SHP77 (cell line): ENCODE results near the gene SOCS1.
"Not testable (repeated sequence)": the region's sequence is repeated elsewhere in the genome, so short reads cannot be mapped to it uniquely, and the experiment has no call there.

Experiments
- DNase-seq, 2 experiments: peaks; one replicate each; lab custom pipeline; 2025; lab: John Stamatoyannopoulos, UW

SOCS1 gene

DNA sequence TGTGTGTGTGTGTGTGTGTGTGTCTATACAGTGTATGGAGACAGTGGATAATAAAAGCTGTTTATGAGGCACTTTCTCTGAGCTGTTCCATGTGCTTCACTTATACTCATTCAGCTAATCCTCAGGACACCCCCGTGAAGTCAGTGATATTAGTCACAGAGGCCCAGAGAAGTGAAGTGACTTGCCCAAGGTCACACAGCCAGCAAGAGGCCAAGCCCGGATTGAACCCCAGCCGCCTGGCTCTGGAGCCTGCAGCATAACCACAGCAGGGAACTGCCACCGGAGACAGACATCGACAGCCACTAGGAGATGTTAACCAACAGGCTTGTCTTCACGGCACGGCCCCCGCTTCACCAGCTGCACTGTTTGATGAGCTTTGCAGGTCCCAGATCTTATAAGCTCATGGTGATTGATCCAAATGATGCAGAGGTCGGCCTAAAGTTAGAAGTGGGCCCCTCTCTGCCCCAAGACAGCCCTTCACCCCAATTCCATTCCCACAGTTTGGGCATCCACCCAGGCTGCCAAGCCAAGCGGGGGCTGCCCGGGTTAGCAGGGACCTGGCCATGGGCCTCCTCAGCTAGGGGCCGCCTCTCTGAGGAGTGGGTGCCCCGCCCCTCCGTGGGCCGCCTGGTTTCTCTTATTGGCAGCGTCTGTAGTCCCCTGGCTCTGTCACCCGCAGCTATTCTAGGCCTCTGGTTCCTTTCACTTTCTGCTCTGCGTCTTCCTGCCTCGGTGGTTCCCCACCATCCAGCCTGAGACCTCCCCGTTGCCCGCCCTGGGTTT is 30.9 kb downstream of the SOCS1 start:
- no peak for DNase-seq

DNA sequence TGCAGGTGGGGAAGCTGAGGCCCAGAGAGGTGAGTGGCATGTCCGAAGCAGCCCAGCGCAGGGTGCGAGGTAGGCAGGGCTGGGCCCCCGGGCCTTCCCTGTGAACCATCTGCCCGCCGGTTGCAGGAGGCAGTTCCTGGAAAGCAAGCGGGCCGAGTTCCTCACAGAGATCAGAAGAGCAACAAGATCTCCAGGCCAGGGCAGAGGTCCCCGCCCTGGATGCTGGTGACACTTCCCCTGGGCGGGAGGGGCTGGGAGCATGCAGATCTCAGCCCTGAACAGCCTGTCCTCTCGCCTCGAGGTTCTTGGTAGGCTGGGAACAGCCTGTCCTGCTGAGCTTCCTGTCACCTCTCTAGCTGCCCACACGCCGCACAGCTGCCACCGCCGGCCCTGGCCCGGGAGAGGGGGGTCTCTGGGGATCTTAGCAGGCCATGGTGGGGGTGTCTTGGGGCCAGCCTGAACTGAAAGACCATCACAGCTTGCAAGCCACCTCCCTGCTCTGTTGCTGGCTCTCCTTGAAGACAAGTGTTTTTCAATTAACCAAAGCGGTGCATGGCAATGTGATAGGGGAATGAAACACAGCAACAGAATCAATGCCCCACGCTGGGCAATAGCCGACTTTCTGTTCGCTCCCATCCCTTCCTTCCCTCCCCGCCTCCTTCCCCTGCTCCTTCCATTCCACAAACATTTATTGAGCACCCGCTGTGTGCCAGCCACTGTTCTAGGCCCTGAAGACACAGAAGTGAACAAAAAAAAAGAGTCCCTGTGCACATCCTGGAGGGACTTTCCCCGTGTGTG is 31.7 kb downstream of the SOCS1 start:
- DNase-seq: peak in 1 of 2 experiments; percentile 19

DNA sequence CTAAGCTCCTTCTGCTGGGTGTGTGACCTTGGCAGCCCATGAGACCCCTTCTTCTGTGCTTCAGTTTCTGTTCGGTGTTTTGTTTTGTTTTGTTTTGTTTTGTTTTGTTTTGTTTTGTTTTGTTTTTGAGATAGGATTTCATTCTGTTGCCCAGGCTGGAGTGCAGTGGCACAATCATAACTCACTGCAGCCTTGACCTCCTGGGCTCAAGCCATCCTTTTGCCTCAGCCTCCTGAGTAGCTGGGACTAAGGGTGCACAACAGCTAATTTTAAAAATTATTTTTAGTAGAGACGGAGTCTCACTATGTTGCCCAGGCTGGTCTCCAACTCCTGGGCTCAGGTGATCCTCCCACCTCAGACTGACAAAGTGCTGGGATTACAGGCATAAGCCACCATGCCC is 35.5 kb downstream of the SOCS1 start:
- not testable (repeated sequence) for DNase-seq

DNA sequence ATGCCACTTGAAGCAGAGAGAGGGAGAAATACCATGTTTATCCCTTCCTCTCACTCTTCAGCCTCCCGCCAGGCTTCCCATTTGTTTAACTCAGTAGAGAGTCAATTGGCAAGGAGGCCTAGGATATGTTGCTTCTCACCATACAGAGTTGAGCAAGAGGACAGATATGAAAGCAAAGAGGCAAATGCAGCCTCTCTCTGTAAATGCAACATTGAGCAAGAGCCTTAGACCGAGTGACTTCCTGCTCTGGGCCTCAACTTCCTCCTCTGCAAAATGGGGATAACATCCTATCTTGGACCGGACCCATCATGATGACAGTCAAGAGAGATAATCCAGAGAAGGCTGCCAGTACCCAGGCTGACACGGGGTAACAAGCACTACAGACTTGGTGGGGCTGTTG is 36.8 kb downstream of the SOCS1 start:
- no peak for DNase-seq

DNA sequence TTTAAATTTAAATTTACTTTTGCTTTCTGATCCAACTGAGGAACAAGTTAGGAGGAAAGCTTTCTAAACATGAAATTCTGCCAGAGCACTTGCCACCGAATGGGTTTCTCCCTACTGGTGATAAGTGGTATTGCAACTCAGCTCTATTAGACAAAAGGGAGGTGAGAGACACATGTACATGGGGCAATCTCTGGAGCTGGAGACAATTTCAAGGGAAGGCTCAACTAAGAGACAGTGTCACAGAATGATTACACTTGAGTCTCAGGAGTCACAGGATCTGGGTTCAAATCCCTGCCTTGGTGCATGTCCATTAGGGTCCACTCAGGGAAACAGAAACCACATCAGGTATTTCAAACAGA is 37.4 kb downstream of the SOCS1 start:
- no peak for DNase-seq

DNA sequence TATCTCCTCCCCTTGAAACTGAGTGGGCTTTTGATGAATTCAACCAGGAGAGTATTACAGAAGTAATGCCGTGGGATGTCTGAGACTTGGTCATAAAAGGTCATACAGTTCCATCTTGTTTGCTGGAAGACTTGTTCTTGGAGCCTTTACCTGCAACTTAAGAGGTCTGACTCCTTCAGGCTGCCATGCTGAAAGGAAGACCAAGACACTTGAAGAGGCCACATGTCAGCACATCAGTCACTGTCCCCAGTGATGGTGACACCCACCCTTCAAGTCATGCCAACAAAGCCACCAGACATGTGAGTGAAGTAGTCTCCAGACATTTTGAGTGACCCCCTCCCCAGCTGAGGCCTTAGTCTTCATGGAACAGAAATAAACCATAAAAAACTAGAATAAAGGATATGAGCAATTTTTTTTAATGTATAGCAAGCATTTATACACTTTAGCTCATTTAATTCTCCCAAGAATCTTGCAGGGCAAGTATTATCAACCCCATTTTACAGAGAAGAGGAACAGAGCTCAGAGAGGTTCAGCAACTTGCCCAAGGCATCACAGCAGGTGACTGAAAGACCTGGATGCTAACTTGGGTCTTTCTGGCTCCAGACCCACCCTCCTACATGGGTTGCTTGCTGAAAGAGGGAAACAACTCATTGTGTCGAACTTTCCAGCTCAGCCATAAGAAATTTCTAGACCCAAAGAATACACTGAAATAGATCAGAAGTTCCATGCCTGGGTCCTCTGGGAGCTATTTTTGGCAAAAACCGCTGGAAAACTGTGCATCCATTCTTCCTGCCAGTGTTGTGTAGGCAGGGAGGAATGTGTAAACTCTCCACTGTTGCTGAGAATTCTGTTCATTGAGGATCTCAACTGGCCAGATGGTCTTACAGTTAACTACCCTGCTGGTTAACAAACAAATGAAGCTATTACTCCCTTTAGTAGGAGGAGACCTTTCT is 38.1 kb downstream of the SOCS1 start:
- no peak for DNase-seq

DNA sequence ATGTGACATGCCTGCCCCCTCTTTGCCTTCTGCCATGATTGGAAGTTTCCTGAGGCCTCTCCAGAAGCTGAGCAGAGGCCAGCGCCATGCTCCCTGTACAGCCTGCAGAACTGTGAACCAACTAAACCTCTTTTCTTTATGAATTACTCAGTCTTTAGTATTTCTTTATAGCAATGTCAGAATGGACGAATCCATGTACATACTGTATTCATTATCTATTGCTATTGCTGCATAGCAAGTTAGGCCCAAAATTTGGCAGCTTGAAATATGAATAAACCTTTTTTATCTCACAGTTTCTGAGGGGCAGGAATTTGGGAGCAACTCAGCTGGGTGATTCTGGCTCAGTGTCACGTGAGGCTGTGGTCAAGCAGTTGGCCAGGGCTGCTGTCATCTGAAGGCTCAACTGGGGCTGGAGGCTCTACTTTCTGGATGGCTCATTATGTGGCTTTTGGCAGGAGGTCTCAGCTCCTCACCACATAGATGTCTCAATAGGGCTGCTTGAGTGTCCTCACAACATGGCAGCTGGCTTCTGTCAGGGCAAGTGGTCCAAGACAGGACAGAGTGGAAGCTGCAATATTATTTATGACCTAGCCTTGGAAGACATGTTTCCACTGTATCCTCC is 40.0 kb downstream of the SOCS1 start:
- DNase-seq: no peak

DNA sequence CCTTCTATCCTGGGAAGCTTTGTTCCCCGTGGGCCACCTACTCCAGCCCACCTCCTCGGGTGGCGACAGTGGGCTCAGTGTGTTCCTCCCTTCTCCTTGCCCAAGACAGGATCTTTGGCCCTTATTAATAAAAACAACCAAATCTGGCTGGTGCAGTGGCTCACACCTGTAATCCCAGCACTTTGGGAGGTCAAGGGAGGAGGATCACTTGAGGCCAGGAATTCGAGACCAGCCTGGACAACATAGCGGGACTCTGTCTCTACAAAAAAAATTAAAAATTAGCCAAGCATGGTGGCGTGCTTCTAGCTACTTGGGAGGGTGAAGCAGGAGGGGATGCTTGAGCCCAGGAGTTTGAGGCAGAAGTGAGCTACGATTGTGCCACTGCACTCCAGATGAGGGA is 42.2 kb downstream of the SOCS1 start:
- DNase-seq: no peak

DNA sequence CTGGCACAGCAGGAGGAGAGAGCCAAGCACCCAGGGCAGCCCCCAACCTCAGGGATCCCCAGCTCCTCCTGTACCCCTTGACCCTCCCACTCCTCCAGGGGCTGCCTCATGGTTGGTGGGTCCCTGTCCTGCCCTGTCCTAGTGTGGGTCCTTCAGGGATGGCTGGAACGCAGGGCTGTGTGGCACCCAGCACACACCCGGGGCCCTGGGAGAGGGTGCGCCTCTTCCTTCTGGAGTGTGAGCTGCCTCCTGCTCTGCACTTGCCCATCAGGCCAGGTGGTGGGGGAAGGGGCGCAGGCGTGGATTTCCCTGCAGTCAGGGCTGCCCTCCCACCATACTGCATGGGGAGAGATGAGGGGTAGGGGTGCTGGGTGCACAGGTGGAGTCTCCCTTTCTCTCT is 42.6 kb downstream of the SOCS1 start:
- no peak for DNase-seq

DNA sequence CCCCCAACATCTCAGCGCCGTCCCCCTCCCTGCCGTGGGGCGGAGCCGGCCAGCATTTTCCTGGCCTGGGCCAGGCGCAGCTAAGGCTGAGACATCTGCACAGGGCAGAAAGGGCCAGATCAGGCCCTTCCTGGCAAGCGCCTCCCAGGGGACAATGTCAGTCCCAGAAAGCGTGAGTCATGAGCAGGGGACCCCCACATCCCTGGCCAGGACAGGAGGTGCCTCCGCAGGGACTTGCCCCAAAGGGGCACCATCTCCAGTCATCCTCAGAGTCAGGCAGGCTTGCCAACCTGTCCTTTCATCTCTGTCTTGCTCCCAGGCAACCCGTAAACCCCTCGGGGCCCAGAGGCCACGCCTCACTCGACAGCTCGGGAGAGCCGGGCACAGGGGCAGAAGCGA is 43.2 kb downstream of the SOCS1 start:
- DNase-seq: no peak

DNA sequence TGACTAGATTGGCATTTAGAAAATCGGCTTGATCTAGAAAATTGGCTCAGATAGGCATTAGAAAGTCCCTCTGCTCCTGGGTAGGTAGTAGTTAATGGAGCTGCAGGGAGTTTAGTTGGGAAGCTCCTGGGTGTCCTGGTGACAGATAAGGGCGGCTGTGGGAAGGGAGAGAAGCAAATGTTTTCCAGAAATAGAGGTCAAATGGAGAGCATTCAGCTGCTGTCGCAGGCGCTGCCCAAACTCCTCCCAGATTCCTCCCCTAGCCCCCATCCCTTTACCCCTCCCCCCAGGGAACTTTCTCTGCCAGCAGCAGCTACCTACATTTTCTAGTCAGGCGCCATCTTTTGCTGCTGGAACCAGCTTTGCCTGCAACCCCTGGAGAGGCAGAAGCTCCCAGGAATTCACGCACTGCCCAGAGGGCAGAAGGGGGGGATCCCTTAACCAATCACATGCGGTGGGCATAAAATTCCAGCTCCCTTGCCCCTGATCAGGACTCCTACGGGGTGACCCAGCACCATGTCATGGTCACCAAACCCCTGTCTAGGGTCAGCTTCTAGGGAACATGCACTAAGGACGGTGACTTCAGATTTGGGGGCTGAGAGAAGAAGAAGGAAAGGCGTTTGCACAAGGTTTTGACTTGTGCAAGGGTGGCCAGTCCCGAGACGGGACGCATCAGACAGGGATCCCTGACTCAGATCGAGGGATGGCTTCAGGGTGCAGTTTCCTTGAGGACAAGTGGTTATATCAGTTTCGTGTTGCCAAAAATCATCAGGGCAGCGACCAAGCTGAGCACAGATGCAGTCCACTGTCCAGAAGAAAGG is 43.8 kb downstream of the SOCS1 start:
- DNase-seq: no peak

DNA sequence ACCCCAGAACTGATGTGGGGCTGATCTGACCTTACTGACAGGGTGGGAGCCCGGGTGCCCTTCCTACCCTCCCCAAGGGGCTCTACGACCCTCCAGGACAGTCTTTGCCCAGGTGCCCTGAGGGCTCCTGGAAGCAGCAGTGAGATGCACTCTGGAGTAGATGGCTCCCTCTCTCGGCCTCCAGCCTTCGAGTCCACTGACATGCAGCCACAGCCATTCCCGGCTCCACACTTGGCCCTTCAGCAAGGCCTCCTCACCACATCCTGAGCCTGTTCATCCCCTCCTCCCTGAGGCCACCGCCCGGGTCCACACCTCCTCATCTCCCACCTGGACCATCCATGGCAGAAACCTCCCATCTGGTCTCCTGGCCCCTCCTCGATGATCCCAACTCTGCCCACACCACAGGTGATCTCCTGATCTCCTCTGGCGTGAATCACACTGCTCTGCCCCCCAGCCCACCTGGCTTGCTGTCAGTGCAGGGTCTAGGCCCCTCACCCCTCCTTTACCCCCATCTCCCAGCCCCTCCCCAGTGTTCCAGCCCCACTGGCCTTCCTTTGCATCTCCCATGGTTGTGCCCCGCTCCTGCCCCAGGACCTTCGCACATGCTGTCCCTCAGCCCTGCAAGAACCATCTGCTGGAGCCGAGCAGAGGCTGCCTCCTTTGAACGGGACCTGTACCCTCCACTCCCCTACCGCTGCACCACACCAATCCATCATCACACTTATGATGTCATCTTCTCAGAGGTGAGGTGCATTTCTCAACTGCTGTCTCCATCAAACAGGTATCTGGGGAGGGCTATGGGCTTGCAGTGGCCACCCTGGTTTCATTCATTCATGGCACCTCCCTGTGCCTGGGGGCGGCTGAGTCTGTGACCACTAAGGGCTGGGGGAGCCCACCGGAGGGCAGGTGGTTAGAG is 44.7 kb downstream of the SOCS1 start:
- no peak for DNase-seq

DNA sequence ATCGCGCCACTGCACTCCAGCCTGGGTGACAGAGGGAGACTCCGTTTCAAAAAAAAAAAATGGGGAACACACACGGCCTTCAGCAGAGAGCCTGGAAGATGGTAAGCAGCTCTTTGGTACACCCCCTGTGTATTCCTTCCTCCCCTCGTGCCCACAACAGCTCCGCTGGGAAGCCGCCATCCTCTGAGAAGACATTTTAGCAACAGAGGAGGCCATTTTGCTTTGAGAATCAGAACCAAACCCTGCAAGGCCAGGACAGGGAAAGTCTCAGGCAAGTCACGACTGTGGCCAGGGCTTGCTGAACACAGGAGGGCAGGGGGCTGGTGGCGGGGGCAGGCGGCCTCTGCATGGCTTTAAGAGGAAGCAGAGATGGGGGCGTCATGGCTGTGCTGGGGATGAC is 45.7 kb downstream of the SOCS1 start:
- no peak for DNase-seq

DNA sequence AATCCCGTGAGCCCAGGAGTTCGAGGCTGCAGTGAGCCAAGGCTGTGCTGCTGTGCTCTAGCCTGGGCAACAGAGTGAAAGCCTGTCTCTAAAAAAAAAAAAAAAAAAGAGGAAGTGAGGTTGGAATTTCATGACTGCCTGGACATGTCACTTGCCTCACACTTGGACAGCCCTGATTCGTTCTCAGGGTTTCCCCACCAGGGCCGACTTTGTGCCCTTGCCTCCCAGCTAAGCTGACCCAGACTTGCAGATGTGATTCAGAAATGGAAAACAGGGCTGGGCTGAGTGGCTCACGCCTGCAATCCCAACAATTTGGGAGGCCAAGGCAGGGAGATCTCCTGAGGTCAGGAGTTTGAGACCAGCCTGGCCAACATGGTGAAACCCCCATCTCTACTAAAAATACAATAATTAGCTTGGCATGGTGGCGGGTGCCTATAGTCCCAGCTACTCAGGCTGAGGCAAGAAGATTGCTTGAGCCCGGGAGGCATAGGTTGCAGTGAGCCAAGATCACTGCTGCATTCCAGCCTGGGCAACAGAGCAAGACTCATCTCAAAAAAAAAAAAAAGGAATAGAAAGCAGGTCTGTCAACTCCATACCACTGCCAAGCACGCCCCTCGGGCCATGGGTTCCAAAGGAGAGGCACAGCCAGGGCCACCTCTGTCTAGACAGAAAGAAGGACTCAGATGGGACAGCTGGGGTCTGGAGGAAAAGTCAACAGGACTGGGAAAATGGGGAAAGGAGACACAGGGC is 46.9 kb downstream of the SOCS1 start:
- no peak for DNase-seq

DNA sequence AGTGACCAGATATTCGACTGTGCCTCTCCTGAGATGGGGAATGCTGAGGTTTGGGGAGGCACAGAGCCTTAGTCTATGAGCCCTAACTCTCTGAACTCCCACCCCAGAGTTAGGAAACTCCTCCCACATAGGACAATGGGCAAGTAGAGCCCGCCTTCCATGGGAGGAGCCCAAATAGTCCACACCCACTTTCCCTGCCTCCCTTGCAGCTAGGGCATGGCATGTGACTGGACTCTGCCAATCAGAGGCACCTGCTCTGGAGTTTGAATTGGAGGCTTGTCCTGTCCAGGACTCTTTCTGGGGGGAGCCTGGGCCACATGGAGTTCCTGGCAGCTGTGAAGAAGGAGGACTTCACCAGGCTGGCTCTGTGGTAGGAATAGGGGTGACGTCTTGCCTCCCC is 48.4 kb downstream of the SOCS1 start:
- DNase-seq: no peak

DNA sequence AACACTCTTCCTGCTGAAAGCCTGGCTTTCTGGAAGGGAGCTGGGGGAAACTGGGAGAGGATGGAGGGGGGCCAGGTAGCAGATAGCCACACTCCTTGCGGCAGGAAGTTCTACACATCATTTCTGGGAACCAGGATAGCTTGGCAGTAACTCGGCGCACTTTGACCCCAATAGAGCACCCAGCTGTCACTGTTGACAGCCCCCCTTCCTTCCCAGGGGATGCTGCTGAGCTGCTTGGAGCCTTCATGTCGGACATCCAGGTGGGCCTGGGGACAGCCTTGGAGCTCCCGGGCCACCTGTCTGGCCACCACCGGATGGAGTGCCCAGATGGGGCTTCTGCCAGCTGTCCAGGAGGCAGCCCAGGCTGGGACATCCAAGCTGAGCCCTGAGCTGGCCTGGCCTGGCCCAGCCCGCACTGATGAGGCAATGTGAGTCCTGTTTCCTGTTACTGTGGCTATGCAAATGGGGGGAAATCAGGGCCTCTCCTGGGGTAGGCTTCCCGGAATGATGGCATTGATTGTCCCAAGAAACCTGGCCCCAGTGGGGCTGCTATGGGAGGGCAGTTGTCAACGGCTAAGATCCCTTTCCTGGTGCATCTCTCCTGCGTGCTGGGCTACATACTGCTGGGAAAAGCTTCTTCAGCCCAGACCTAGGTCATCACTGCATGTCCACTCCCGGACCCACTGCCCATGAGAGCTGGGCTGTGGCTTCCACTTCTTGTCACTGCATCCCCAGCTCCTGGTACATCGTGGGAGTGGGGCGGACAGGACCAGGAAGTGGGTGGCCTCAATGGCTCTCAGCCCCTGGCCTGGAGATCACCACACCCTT is 50.0 kb downstream of the SOCS1 start:
- no peak for DNase-seq

DNA sequence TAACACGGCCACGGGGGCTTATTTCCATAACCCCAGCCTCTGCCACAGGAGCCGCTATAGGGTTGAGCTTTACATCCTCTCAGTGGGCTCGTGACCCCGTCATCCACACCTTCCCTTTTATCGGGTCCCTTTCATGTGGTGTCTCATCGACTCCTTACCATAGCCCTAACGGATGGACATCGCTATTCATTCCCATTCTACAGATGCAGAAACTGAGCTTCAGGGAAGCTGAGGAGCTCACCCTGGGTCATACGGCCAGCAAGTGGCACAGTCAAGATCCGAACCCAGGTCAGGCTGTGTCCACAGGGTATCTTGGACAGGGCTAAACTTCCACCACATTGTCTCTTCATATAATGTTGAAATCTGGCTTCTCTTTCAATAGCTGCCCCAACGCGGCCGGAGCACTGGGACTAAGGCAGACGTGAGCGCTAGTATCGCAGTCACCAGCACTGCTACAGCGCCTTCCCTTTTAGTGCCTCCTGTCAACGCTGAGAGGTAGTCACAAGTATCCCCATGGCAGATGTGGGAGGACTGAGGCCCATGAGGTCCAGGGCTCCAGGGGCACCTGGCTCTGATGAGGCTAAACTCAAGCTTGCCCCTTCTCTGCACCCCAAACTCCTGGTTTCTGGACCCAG is 50.8 kb downstream of the SOCS1 start:
- DNase-seq: no peak

DNA sequence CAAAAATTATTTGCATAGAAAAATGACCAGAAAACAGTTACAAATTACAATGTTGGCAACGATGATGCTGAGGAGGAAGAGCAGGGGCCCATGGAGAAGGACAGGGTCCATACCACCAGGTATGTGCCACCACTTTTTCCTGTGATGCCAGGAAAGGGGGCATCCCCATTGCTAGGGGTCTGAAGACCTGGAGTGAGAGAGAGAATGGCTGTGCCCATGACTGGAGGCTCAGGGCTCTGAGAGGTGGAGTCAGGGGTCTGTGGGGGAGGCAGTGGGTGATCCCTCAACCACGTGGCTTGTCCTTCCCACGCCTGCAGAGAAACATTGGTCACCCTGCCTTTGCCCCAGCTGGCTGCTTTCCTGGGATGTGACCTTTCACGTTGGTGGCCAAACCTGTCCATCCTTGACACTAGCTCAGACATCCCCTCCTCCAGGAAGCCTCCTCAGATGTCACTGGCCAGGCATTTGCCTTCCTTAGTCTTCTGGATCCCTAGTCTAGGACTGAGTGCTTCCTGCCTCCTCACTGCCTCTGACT is 51.4 kb downstream of the SOCS1 start:
- DNase-seq: no peak
